Sigmoid colon (tissue), 7 donors: ENCODE measurements around the gene CDH18. TPM values are rescaled to one million over a fixed set of nuclear protein-coding genes. Genes with fewer than 3 reads are reported as not detected.

Experiments
- DNase-seq: peaks from one replicate; pipeline ENCODE4 v3.0.0-alpha.2; 2019
- H3K27ac ChIP-seq, 4 donors: fragments of 200-600 bp; sonication (generic); one replicate each; pipeline ENCODE4 v1.5.1; 2016 to 2019; ENCODE audit warnings: mild to moderate bottlenecking in 1 of 4
- H3K27me3 ChIP-seq, 3 donors: fragments of 200-600 bp; sonication (generic); one replicate each; pipeline ENCODE4 v1.5.1; 2019; ENCODE audit warnings: mild to moderate bottlenecking in 1 of 3
- H3K36me3 ChIP-seq, 4 donors: fragments of 200-600 bp; sonication (generic); one replicate each; pipeline ENCODE4 v1.5.1; 2016 to 2019
- H3K4me1 ChIP-seq, 4 donors: fragments of 200-600 bp; sonication (generic); one replicate each; pipeline ENCODE4 v1.5.1; 2017 to 2019
- H3K4me3 ChIP-seq, 4 donors: fragments of 200-600 bp; sonication (generic); one replicate each; pipeline ENCODE4 v1.5.1; 2017 to 2019; ENCODE audit warnings: mild to moderate bottlenecking in 2 of 4, moderate library complexity in 1 of 4
- H3K9me3 ChIP-seq, 4 donors: fragments of 200-600 bp in 3 of 4; sonication (generic) in 3 of 4; one replicate each; pipeline versions ENCODE4 v1.5.1 to v1.6.1; 2013 to 2019
- CTCF ChIP-seq, 4 experiments: fragments of 450-650 bp in 3 of 4; fragments of 200-600 bp in 1 of 4; IDR thresholded peaks; one replicate each; pipeline ENCODE4 v1.5.1; 2016 to 2019; ENCODE audit warnings: antibody characterized with exemption in 4 of 4, mild to moderate bottlenecking in 3 of 4, moderate library complexity in 2 of 4
- EP300 ChIP-seq, 4 donors: sonication (generic); formaldehyde crosslinking; IDR thresholded peaks; one replicate each; pipeline ENCODE4 v1.6.1; 2017; ENCODE audit warnings: antibody characterized with exemption in 4 of 4
- POLR2A ChIP-seq, 2 donors: fragments of 450-650 bp; IDR thresholded peaks; one replicate each; pipeline ENCODE4 v1.6.1; 2016; ENCODE audit warnings: antibody characterized with exemption in 2 of 2, mild to moderate bottlenecking in 2 of 2, moderate library complexity in 2 of 2
- POLR2AphosphoS5 ChIP-seq, 4 donors: sonication (generic); formaldehyde crosslinking; IDR thresholded peaks; one replicate each; pipeline ENCODE4 v1.6.1; 2017; ENCODE audit warnings: antibody characterized with exemption in 4 of 4
- WGBS, 2 donors: extraction: QIAGEN DNeasy Blood & Tissue Kit; methylation state at CpG; one replicate each; pipeline ENCODE4 v1.1.7; 2013; 5-methylcytosine and 5-hydroxymethylcytosine counted together
- intact Hi-C: fragments of 100-400 bp; cut with DNase I; formaldehyde crosslinking; loops from one replicate; pipeline ENCODE4 v1.15.1; 2023
- polyA plus RNA-seq, 3 donors: library from polyadenylated mRNA; stranded (reverse); fragments of 200-250 nt; gene quantifications; one replicate each; pipeline ENCODE4 v1.2.3, GENCODE V29; 2013
- total RNA-seq, 4 donors: library from RNA; depleted of rRNA; stranded (reverse); fragments of >200 nt; gene quantifications; one replicate each; pipeline ENCODE4 v1.1.0, GENCODE V29; 2016
- donor health status: healthy with polysubstance abuse.
- donor health status: Bipolar disorder and iron deficiency.
- donor health status: healthy.

Gene CDH18
- total and polyA plus RNA-seq, 7 donors: not detected

GRCh38 chr5:19855453-19855852 lies 132.5 kb downstream of the CDH18 start:
- Histone ChIP-seq H3K27me3 (no peaks in the 10 kb centered on the region), H3K27ac (no peak overlapping the region), H3K4me3 (no peak overlapping the region), H3K9me3 (no peaks in the 10 kb centered on the region), H3K36me3 (no peaks in the 10 kb centered on the region), H3K4me1 (no peaks in the 10 kb centered on the region)
- intact Hi-C loops: no loop called here
- DNase-seq: no peak
- TF ChIP-seq CTCF (IDR thresholded peaks at IDR 0.05) (no peak), POLR2A (IDR thresholded peaks at IDR 0.05) (no peak), EP300 (IDR thresholded peaks at IDR 0.05) (no peak), POLR2AphosphoS5 (IDR thresholded peaks at IDR 0.05) (no peak)

DNA sequence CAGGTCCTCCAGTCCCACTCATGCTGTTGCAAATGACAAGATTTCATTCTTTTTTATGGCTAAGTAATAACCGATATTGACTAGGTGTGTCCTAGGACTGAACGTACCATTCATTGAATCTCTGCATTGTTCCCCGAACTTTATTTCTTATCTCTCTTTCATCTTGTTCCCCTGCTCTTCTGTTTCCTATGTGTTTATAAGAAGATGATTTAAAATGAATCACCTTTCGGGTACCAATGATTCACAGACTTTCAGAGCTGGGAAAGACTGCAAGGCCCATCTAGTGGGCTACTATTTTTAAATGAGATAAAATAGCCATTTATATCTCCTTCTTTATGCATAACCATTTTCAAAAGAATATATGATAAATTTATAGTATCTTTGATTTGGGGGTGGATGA lies 133.0 kb downstream of the CDH18 start:
- WGBS, 2 donors: 74 to 84% methylated on average over 4 of the region's 4 CpGs
- intact Hi-C loops: no loop called here
- TF ChIP-seq CTCF (IDR thresholded peaks at IDR 0.05) (no peak), POLR2AphosphoS5 (IDR thresholded peaks at IDR 0.05) (no peak), EP300 (IDR thresholded peaks at IDR 0.05) (no peak), POLR2A (IDR thresholded peaks at IDR 0.05) (no peak)
- no peak overlapping the region for H3K27ac ChIP-seq
- no peaks in the 10 kb centered on the region for H3K27me3 ChIP-seq
- H3K4me3 ChIP-seq: no peak overlapping the region
- H3K4me1 ChIP-seq: no peaks in the 10 kb centered on the region
- DNase-seq: no peak
- no peaks in the 10 kb centered on the region for H3K9me3 ChIP-seq
- no peaks in the 10 kb centered on the region for H3K36me3 ChIP-seq

GRCh38 chr5:19853616-19854240 lies 134.3 kb downstream of the CDH18 start:
- Histone ChIP-seq H3K36me3 (no peaks in the 10 kb centered on the region), H3K4me3 (no peak overlapping the region), H3K4me1 (no peaks in the 10 kb centered on the region), H3K27ac (no peak overlapping the region), H3K27me3 (no peaks in the 10 kb centered on the region), H3K9me3 (no peaks in the 10 kb centered on the region)
- no peak for TF ChIP-seq POLR2AphosphoS5 (IDR thresholded peaks at IDR 0.05)
- no peak for TF ChIP-seq POLR2A (IDR thresholded peaks at IDR 0.05)
- TF ChIP-seq CTCF (IDR thresholded peaks at IDR 0.05): no peak
- TF ChIP-seq EP300 (IDR thresholded peaks at IDR 0.05): no peak
- WGBS, 2 donors: 48 to 55% methylated on average over 4 of the region's 4 CpGs
- no peak for DNase-seq
- intact Hi-C loops: no loop called here

DNA sequence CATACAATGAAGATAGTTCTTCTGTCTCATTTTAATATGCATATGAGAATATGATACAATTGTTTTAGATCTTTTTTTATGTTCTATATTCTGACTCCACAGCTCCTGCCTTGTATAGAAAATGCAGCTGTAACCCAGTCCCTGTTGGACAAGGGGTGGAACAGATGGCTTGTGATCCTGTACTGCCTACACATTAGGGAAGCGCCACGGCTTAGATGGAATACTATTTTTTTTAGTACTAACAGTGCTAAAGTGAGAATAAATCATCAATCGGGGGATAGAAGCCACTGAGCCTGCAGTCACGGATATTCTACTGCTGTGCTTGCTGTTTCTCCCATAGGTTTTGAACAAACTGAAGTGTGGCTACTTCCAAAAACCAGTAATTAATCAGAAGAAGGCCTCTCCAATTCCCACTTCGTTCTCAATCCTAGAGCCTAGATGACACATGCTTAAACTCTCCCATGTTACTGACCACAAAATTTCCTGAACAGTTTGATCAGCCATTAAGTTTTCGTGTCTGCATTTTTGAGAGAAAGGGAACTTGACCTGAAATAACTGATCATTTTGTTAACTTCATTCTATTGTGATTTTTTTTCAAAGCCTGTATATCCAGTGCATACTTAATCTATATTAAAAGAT lies 150.3 kb downstream of the CDH18 start:
- no peak for TF ChIP-seq CTCF (IDR thresholded peaks at IDR 0.05)
- TF ChIP-seq EP300 (IDR thresholded peaks at IDR 0.05): no peak
- TF ChIP-seq POLR2A (IDR thresholded peaks at IDR 0.05): no peak
- no peak for TF ChIP-seq POLR2AphosphoS5 (IDR thresholded peaks at IDR 0.05)
- H3K4me1 ChIP-seq: no peaks in the 10 kb centered on the region
- no peak for DNase-seq

More for the DNA sequence above, 150.3 kb downstream of the CDH18 start:
- no peaks in the 10 kb centered on the region for H3K27me3 ChIP-seq
- WGBS, 2 donors: 67 to 74% methylated on average over 6 of the region's 6 CpGs
- H3K9me3 ChIP-seq: peaks cover 0 to 3% (median 1%) of the 10 kb centered on the region in 4 donors
- no peaks in the 10 kb centered on the region for H3K36me3 ChIP-seq
- H3K27ac ChIP-seq: no peak overlapping the region
- no peak overlapping the region for H3K4me3 ChIP-seq
- intact Hi-C loops: no loop called here
